Urinary bladder (tissue), 4 donors: ENCODE measurements around the gene EPHB1. TPM values are rescaled to one million over a fixed set of nuclear protein-coding genes. Genes with fewer than 3 reads are reported as not detected.

Experiments
- DNase-seq: peaks from one replicate; pipeline ENCODE4 v3.0.0-alpha.2; 2015; ENCODE audit errors: extremely low spot score
- H3K27ac ChIP-seq: one replicate; pipeline ENCODE4 v1.5.1; 2013; ENCODE audit warnings: low read depth, mild to moderate bottlenecking, moderate library complexity
- H3K36me3 ChIP-seq: one replicate; pipeline ENCODE4 v1.6.1; 2013; ENCODE audit warnings: mild to moderate bottlenecking, moderate library complexity; ENCODE audit not compliant: insufficient read depth
- H3K4me1 ChIP-seq: one replicate; pipeline ENCODE4 v1.6.1; 2013; ENCODE audit warnings: mild to moderate bottlenecking, moderate library complexity; ENCODE audit not compliant: insufficient read depth
- H3K4me3 ChIP-seq: one replicate; pipeline ENCODE4 v1.5.1; 2013; ENCODE audit warnings: low read depth, low read length
- WGBS: extraction: QIAGEN DNeasy Blood & Tissue Kit; methylation state at CpG from one replicate; pipeline ENCODE4 v1.1.7; 2013; 5-methylcytosine and 5-hydroxymethylcytosine counted together
- polyA plus RNA-seq: library from polyadenylated mRNA; stranded (reverse); fragments of 200-250 nt; gene quantifications from one replicate; pipeline ENCODE4 v1.2.3, GENCODE V29; 2013
- total RNA-seq: library from RNA; depleted of rRNA; stranded (reverse); fragments of >200 nt; gene quantifications from one replicate; pipeline ENCODE4 v1.2.3, GENCODE V29; 2014
- donor health status: healthy with polysubstance abuse.
- donor health status: healthy.

The EPHB1 gene
- total and polyA plus RNA-seq, 2 donors = 0.67 to 1.6 TPM

DNA sequence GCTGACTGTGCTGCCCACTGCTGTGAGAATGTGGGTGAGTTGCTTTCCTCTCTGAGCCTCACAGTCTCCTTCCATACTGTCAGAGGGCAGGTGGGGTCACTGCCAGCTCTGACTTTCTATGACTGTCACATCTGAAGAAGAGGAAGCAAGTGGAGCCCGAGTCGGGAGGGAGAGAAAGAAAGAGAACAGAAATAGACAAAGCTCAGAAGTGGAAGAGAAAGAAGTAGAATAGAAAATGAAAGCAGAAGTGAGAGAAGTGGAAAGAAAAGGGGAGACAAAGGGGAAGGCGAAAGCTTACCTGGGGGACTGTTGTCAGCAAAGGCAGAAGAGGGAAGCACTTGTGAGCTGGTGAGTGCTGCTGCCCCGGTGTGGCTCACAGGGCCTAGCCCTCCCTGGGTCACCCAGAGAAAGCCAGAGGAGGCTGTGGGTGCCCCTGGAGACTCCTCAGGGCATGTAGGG is 57.9 kb downstream of the EPHB1 start:
- DNase-seq = no peak
- no peak overlapping the region for H3K4me3 ChIP-seq
- no peaks in the 10 kb centered on the region for H3K36me3 ChIP-seq
- 78% methylated on average over 4 of the region's 4 CpGs for WGBS
- no peak overlapping the region for H3K27ac ChIP-seq
- H3K4me1 ChIP-seq = no peaks in the 10 kb centered on the region

DNA sequence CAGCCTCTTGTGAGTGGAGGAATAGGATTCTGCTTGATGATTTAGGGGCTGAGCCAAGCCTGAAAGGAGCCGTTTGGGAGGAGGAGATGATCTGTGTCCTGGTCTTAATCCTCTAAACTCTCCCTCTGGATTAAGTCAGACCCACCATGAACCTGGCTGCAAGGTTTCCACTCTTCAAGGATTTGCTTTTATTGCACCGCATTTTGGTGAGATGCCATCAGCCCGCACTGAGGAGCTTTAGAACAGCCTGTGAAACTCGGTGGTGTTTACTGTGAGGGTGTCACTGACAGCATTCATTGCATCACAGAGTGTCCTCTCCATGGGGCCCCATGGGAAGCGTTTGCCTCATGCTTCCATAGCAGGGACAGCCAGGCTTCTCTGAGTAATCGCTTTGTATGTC is 59.2 kb downstream of the EPHB1 start:
- H3K36me3 ChIP-seq = no peaks in the 10 kb centered on the region
- WGBS = 23% methylated on average over 6 of the region's 6 CpGs
- DNase-seq = no peak
- H3K4me3 ChIP-seq = no peak overlapping the region
- no peak overlapping the region for H3K27ac ChIP-seq
- no peaks in the 10 kb centered on the region for H3K4me1 ChIP-seq

GRCh38 chr3:134857356-134857755 is 62.3 kb downstream of the EPHB1 start:
- no peaks in the 10 kb centered on the region for H3K4me1 ChIP-seq
- no peak for DNase-seq
- no peaks in the 10 kb centered on the region for H3K36me3 ChIP-seq
- no peak overlapping the region for H3K4me3 ChIP-seq
- H3K27ac ChIP-seq = no peak overlapping the region
- WGBS = 87% methylated on average over 7 of the region's 7 CpGs

- no peak for DNase-seq
- H3K27ac ChIP-seq = no peak overlapping the region
- no peaks in the 10 kb centered on the region for H3K36me3 ChIP-seq
- no peak overlapping the region for H3K4me3 ChIP-seq
- no peaks in the 10 kb centered on the region for H3K4me1 ChIP-seq
These were observed 62.8 kb downstream of the EPHB1 start for GRCh38 chr3:134857776-134858362.

GRCh38 chr3:134858441-134859035 is 63.5 kb downstream of the EPHB1 start:
- WGBS = 51% methylated on average over 7 of the region's 7 CpGs
- Histone ChIP-seq H3K4me1 (no peaks in the 10 kb centered on the region), H3K36me3 (no peaks in the 10 kb centered on the region), H3K27ac (no peak overlapping the region), H3K4me3 (no peak overlapping the region)
- DNase-seq = no peak

- Histone ChIP-seq H3K36me3 (no peaks in the 10 kb centered on the region), H3K27ac (no peak overlapping the region), H3K4me1 (no peaks in the 10 kb centered on the region), H3K4me3 (no peak overlapping the region)
- no peak for DNase-seq
- WGBS = 77% methylated on average over 1 of the region's 1 CpG
These were observed 64.3 kb downstream of the EPHB1 start for GRCh38 chr3:134859341-134859740.

DNA sequence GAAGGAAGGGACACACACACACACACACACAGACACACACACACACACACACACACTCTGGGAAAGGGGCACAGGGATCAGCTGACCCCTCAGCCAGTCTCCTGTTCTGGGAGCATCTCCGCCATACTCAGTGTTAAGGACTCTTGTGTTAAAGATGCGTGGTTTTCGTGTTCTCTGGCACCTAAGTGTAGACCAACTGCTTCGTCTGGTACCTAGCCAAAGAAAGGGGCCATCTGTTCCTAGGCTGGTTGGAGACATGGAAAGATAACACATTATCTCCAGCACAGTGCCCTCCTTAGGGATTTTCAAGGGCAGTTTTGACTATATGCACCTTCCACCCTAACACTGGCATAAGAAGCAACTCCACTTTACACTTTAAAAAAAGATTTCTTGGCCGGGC is 65.1 kb downstream of the EPHB1 start:
- WGBS = 89% methylated on average over 5 of the region's 5 CpGs
- Histone ChIP-seq H3K4me1 (no peaks in the 10 kb centered on the region), H3K4me3 (no peak overlapping the region), H3K27ac (no peak overlapping the region), H3K36me3 (no peaks in the 10 kb centered on the region)
- DNase-seq = no peak

DNA sequence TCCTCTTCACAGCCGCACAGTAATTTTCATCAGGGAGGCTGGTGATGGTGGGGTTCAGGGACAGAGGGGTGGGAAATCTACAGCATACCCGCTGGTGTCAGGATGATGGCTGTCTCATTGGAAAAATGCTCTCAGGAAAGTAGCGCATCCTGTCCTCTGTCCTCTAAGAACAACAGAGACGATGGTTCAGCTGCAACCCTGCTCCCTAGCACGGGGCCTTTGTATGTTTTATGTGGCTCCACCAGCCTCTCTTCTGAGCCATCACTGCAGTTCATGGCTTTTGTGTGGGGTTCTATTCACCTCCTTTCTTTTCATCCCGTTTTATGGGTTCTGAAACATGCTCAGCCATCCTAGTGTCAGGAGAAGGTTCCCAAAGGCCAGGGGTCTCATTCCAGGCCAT is 68.9 kb downstream of the EPHB1 start:
- WGBS = 69% methylated on average over 6 of the region's 6 CpGs
- H3K36me3 ChIP-seq = no peaks in the 10 kb centered on the region
- no peak for DNase-seq
- no peak overlapping the region for H3K27ac ChIP-seq
- H3K4me1 ChIP-seq = no peaks in the 10 kb centered on the region
- H3K4me3 ChIP-seq = no peak overlapping the region

- WGBS = 45% methylated on average over 5 of the region's 5 CpGs
- H3K4me1 ChIP-seq = no peaks in the 10 kb centered on the region
- H3K36me3 ChIP-seq = no peaks in the 10 kb centered on the region
- no peak for DNase-seq
- H3K27ac ChIP-seq = no peak overlapping the region
- H3K4me3 ChIP-seq = no peak overlapping the region
These were observed 69.6 kb downstream of the EPHB1 start for GRCh38 chr3:134864636-134865035.

- no peak overlapping the region for H3K27ac ChIP-seq
- H3K36me3 ChIP-seq = no peaks in the 10 kb centered on the region
- no peaks in the 10 kb centered on the region for H3K4me1 ChIP-seq
- no peak overlapping the region for H3K4me3 ChIP-seq
- 85% methylated on average over 1 of the region's 1 CpG for WGBS
- DNase-seq = no peak
These were observed 72.2 kb downstream of the EPHB1 start for GRCh38 chr3:134867277-134867676.

DNA sequence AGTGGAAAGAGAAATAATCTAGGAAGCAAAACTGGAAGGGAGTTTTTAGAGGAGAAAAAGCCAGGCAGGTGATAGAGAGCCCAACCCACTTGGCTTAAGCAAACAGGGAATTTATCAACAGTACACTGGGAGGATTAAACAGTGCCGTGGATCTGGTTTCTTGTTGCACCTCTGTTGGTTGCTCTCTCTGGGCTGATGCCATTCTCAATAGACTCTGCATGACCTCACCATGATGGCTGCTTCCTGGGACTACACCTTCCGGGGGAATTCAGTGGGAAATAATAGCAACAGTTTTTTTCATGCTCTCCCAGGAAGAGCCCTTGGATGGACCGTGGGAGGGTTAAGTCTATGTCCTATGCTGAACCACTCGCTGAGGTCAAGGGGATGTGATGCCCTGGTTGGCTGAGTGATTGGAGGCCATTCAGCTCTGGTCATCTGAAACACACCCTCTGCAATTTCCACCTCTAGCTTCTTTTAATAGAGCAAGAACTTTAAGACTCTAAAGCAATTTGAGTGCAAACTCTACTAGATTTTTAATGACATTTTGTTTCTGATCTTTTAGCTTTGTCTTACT is 74.2 kb downstream of the EPHB1 start:
- no peak for DNase-seq
- WGBS = 74% methylated on average over 4 of the region's 4 CpGs
- H3K36me3 ChIP-seq = no peaks in the 10 kb centered on the region
- H3K27ac ChIP-seq = no peak overlapping the region
- H3K4me1 ChIP-seq = no peaks in the 10 kb centered on the region
- no peak overlapping the region for H3K4me3 ChIP-seq

- DNase-seq = no peak
- Histone ChIP-seq H3K4me3 (no peak overlapping the region), H3K27ac (no peak overlapping the region), H3K4me1 (no peaks in the 10 kb centered on the region), H3K36me3 (no peaks in the 10 kb centered on the region)
- WGBS = 78% methylated on average over 1 of the region's 1 CpG
These were observed 76.8 kb downstream of the EPHB1 start for GRCh38 chr3:134871818-134872217.

- DNase-seq = no peak
- WGBS = 84% methylated on average over 8 of the region's 8 CpGs
- H3K36me3 ChIP-seq = no peaks in the 10 kb centered on the region
- no peaks in the 10 kb centered on the region for H3K4me1 ChIP-seq
- no peak overlapping the region for H3K27ac ChIP-seq
- H3K4me3 ChIP-seq = no peak overlapping the region
These were observed 77.7 kb downstream of the EPHB1 start for GRCh38 chr3:134872440-134873388.

- WGBS = 86% methylated on average over 1 of the region's 1 CpG
- no peak overlapping the region for H3K27ac ChIP-seq
These were observed 78.7 kb downstream of the EPHB1 start for GRCh38 chr3:134873789-134874188.

More at GRCh38 chr3:134873789-134874188, 78.7 kb downstream of the EPHB1 start:
- DNase-seq = no peak
- Histone ChIP-seq H3K36me3 (no peaks in the 10 kb centered on the region), H3K4me1 (no peaks in the 10 kb centered on the region), H3K4me3 (no peak overlapping the region)
